ENCODE data around the gene CSMD2. TPM values are rescaled to one million over a fixed set of nuclear protein-coding genes. Genes with fewer than 3 reads are reported as not detected.

CSMD2 gene
- total and polyA plus RNA-seq, 2 of the 8 experiments (the other 6 are each of a cell fraction or from before 2014, with no cell fraction given), result 7.0 to 14.7 TPM

DNA sequence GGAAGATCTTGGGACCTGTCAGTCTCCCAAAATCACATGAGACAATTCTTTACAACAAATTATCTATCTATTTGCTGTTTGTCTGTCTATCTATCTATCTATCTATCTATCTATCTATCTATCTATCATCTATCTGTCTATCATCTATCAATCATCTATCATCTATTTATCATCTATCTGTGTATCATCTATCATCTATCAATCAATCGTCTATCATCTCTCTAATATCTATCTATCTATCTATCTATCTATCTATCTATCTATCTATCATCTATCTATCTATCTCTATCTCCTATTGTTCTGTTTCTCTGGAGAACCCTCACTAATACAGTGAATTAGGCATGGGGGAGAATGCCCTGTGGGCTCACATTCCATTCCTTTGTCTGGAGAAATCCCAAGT lies 374.5 kb downstream of the CSMD2 start (continued):
- TF ChIP-seq YY1 (IDR thresholded peaks at IDR 0.05; ENCODE audit: low read depth, low read length) (no peak), SRF (IDR thresholded peaks at IDR 0.05; ENCODE audit: low read depth, low read length) (no peak), CBX8 (IDR thresholded peaks at IDR 0.05; ENCODE audit: borderline replicate concordance, low read depth, low read length) (no peak)
